GM12801 (cell line): Measurements from ENCODE around the gene SAMHD1.

Source experiments
- TF ChIP-seq, protein P1 (sequence below): IDR thresholded peaks from one replicate; pipeline ENCODE4 v1.5.1; 2011; ENCODE audit warnings: control low read depth; ENCODE audit not compliant: insufficient read length; ENCODE audit errors: extremely low read depth

SAMHD1 gene

DNA sequence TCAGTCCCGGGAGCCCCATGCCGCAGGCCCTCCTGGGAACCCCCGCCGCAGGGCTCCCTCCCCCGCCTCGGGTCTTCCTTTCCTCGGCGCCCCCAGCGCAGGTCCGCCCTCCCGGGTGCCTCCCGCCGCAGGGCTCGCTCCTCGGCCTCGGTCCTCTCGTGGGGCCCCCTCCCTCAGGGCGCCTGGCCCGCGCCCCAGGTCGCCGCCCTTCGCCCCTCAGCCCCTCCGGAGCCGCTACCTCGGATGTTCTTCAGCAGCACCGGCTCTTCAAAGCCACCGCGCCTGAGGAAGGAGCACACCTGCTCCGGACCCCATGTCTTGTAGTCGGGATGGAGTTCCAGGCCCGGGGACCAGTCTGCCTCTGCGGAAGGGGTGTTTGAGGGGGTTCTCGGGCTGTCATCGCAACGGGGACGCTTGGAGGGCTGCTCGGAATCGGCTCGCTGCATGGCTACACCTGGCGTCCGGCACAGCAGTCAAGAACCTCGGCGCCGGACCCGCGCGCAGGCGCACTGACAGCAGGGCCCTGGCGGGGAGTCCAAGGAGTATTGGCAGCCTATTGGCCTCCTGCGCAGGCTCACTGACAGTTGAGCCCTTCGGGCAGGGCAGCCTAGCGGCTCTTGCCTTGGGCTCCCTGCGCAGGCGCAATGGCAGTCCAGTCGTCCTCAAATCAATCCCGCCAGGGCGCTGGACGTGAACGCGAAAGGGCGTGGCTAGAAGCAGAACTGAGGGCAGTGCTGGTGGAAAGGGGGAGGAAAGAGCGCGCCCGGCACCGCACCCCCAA lies at the start of gene SAMHD1:
Gene SAMHD1, minus strand, starts transcription at position 511 of the 781 bp plus-strand sequence. Its CDS starts 65 bp downstream, at position 446.
- TF ChIP-seq, protein P1, sequence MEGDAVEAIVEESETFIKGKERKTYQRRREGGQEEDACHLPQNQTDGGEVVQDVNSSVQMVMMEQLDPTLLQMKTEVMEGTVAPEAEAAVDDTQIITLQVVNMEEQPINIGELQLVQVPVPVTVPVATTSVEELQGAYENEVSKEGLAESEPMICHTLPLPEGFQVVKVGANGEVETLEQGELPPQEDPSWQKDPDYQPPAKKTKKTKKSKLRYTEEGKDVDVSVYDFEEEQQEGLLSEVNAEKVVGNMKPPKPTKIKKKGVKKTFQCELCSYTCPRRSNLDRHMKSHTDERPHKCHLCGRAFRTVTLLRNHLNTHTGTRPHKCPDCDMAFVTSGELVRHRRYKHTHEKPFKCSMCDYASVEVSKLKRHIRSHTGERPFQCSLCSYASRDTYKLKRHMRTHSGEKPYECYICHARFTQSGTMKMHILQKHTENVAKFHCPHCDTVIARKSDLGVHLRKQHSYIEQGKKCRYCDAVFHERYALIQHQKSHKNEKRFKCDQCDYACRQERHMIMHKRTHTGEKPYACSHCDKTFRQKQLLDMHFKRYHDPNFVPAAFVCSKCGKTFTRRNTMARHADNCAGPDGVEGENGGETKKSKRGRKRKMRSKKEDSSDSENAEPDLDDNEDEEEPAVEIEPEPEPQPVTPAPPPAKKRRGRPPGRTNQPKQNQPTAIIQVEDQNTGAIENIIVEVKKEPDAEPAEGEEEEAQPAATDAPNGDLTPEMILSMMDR: no peak

DNA sequence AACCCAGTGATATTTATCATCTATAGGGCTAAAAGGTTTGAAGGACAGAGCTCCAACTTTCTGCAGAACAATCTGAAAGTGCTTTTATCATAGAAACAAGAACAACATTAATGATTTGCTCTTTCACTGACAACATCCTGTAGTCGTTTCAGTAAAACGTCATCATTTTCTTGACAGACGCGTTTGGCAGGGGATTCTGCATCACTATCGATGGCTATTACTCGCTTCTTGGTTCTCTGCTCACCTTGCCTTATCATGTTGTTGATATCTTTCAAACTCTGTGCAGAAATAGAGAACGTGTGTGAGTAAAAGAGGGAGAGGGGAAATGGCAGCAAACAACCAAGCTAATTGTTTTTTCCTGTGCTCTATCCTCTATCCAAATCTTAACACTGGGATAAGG lies 47.1 kb upstream of the SAMHD1 start:
- TF ChIP-seq, protein P1: no peak

DNA sequence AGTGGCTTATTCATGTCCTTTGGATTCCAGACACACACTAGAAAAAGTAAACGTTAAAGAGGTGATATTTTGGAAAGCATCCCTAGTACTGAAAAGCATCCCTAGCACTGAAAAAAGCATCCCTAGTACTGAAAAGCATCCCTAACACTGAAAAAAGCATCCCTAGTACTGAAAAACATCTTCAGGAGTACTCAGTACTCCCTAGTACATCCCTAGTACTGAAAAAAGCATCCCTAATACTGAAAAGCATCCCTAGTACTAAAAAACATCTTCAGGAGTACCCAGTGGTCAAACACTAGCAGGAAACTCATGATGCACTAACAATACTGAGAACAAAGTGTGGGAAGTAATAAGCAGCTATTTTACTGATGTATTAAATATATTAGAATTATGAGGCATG lies 45.6 kb upstream of the SAMHD1 start:
- TF ChIP-seq, protein P1: no peak

DNA sequence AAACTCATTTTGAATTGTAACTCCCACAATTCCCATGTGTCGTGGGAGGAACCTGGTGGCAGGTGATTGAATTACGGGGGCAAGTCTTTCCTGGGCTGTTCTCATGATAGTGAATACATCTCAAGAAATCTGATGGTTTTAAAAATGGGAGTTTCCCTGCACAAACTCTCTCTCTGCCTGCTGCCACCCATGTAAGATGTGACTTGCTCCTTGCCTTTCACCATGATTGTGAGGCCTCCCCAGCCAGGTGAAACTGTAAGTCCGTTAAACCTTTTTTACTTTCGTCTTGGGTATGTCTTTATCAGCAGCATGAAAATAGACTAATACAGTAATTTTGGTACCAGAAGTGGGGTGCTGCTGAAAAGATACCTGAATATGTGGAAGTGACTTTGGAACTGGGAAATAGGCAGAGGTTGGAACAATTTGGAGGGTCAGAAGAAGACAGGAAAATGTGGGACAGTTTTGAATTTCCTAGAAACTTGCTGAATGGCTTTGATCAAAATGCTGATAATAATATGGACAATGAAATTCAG lies 41.4 kb upstream of the SAMHD1 start:
- TF ChIP-seq, protein P1: no peak

DNA sequence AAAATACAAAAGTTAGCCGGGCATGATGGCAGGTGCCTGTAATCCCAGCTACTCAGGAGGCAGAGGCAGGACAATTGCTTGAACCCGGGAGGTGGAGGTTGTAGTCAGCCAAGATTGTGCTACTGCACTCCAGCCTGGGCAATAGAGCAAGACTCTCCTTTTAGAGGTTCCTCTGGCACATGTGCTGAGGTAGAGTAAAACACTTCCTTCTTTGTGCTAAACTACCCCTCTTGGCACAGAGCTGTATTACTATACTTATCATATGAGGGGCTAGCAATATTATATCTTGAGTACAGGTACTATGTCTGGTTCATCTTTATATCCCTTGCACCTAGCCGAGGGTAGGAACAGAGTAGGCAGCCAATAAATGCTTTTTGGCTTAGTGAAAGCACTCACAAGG lies 40.2 kb upstream of the SAMHD1 start:
- TF ChIP-seq, protein P1: no peak

DNA sequence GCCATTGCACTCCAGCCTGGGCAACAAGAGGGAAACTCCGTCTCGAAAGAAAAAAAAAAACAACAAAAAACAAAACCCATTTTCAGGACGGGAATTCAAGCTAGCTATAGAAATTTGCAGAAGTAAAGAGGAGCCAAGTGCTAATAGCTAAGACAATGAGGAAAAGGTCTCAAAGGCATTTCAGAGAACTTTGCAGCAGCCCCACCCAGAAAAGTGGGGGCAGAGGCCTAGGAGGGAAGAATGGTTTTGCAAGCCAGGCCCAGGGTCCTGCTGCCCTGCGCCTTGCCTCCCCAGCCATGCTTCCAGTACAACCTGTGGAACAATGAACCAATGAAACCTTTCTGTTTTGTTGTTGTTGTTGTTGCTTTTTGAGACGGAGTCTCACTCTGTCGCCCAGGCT lies 38.3 kb upstream of the SAMHD1 start:
- TF ChIP-seq, protein P1: no peak

DNA sequence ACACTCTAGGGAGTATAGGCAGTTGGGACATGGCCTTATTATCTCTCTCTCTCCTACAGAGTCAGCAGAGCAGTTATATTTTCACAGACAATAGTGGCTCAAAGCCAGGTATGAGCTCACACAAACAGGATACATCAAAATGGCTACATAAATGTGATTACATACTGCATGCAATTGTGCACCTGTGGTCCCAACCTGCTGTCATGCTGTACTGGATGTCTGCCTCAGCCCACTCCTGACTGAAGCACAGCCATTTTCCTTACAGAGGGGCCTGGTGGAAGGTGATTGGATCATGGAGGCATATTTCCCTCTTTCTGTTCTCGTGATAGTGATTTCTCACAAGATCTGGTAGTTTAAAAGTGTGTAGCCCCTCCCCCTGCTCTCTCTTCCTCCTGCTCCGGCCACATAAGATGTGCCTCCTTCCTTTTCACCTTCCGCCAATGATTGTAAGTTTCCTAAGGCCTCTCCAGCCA lies 37.0 kb upstream of the SAMHD1 start:
- TF ChIP-seq, protein P1: no peak
